B cell (primary cell): ENCODE results near the gene SLC4A2. TPM values are rescaled to one million over a fixed set of nuclear protein-coding genes. Genes with fewer than 3 reads are reported as not detected.

Experiments used
- ATAC-seq: fragments of 200-7000 bp; cut with Tn5 transposase; one replicate; pipeline ENCODE4 v1.10.0; 2021; ENCODE audit warnings: low read depth, mild to moderate bottlenecking, moderate number of reproducible peaks, moderate library complexity
- CTCF ChIA-PET: fragments of 350-600 bp; sonication (Branson Sonifier 250); formaldehyde crosslinking; loops from one replicate; lab custom pipeline; 2021; ENCODE audit warnings: antibody characterized with exemption, inconsistent platforms; lab: Charles Lee
- POLR2A ChIA-PET: fragments of 350-600 bp; sonication (Branson Sonifier 250); formaldehyde crosslinking; loops from one replicate; lab custom pipeline; 2021; ENCODE audit warnings: antibody characterized with exemption; lab: Charles Lee
- DNase-seq: peaks from one replicate; pipeline ENCODE4 v3.0.0; 2013
- H2AFZ ChIP-seq: 2 replicates; pipeline ENCODE4 v1.6.1; 2012; ENCODE audit warnings: mild to moderate bottlenecking, low read depth, low read length; ENCODE audit not compliant: insufficient read depth, poor library complexity, severe bottlenecking
- H3K27ac ChIP-seq, 2 donors: 1 replicate in 1 of 2; 2 replicates in 1 of 2; pipeline ENCODE4 v1.5.1; 2012 to 2013; ENCODE audit warnings: low read length in 2 of 2, mild to moderate bottlenecking in 2 of 2, moderate library complexity in 1 of 2
- H3K27me3 ChIP-seq, 4 experiments: fragments of 200-600 bp in 1 of 4; sonication (generic) in 1 of 4; replicated peaks in 1 of 4; 1 replicate in 2 of 4; 2 replicates in 2 of 4; pipeline versions ENCODE4 v1.6.1 to v1.7.0; 2013 to 2016; ENCODE audit warnings: low read length in 3 of 4, mild to moderate bottlenecking in 2 of 4, mixed read lengths in 1 of 4, moderate library complexity in 1 of 4; ENCODE audit not compliant: insufficient read depth in 4 of 4, control insufficient read depth in 3 of 4; ENCODE audit errors: control extremely low read depth in 1 of 4
- H3K36me3 ChIP-seq, 2 experiments: replicated peaks in 1 of 2; 1 replicate in 1 of 2; 2 replicates in 1 of 2; pipeline versions ENCODE4 v1.6.1 to v1.7.1; 2013; ENCODE audit warnings: low read length in 1 of 2; ENCODE audit not compliant: insufficient read depth in 2 of 2, control insufficient read depth in 1 of 2; ENCODE audit errors: control extremely low read depth in 1 of 2, extremely low read depth in 1 of 2
- H3K4me1 ChIP-seq, 2 donors: fragments of 200-600 bp in 1 of 2; sonication (generic) in 1 of 2; 1 replicate in 1 of 2; 2 replicates in 1 of 2; pipeline versions ENCODE4 v1.5.1 to v1.6.1; 2013 to 2017; ENCODE audit warnings: low read length in 2 of 2; ENCODE audit not compliant: control insufficient read depth in 2 of 2, insufficient read depth in 2 of 2
- H3K4me2 ChIP-seq: replicated peaks from 2 replicates; pipeline ENCODE3; 2012; ENCODE audit warnings: mild to moderate bottlenecking, low read depth, low read length; ENCODE audit not compliant: poor library complexity, severe bottlenecking
- H3K4me3 ChIP-seq, 5 experiments: fragments of 200-600 bp in 1 of 5; sonication (generic) in 1 of 5; 1 replicate in 3 of 5; 2 replicates in 2 of 5; pipeline versions ENCODE4 v1.5.1 to v1.7.0; 2011 to 2016; ENCODE audit warnings: low read length in 4 of 5, mild to moderate bottlenecking in 4 of 5, low read depth in 2 of 5, control low read depth in 1 of 5, moderate library complexity in 1 of 5; ENCODE audit not compliant: insufficient read depth in 1 of 5; ENCODE audit errors: control extremely low read depth in 1 of 5, extremely low read depth in 1 of 5
- H3K79me2 ChIP-seq: fragments of 200-600 bp; sonication (generic); one replicate; pipeline ENCODE4 v1.6.0; 2016; ENCODE audit warnings: low read length; ENCODE audit not compliant: control insufficient read depth, insufficient read depth
- H3K9ac ChIP-seq: fragments of 200-600 bp; sonication (generic); 2 replicates; pipeline ENCODE4 v1.6.1; 2017; ENCODE audit warnings: mild to moderate bottlenecking, low read length, moderate library complexity
- H3K9me3 ChIP-seq, 3 donors: one replicate each; pipeline versions ENCODE4 v1.6.1 to v1.7.1; 2013; ENCODE audit warnings: low read length in 2 of 3; ENCODE audit not compliant: control insufficient read depth in 2 of 3, insufficient read depth in 1 of 3; ENCODE audit errors: control extremely low read depth in 1 of 3
- H4K20me1 ChIP-seq: 2 replicates; pipeline ENCODE4 v1.6.0; 2012; ENCODE audit warnings: mild to moderate bottlenecking, low read length; ENCODE audit not compliant: insufficient read depth, control insufficient read depth, poor library complexity, severe bottlenecking
- H3K27ac Mint-ChIP-seq: one replicate; pipeline ENCODE4 v1.8.0; 2021; ENCODE audit warnings: mixed read lengths
- H3K27me3 Mint-ChIP-seq: one replicate; pipeline ENCODE4 v1.8.0; 2021; ENCODE audit warnings: mixed read lengths
- H3K4me1 Mint-ChIP-seq: one replicate; pipeline ENCODE4 v1.8.0; 2021; ENCODE audit warnings: mixed read lengths
- H3K4me3 Mint-ChIP-seq: one replicate; pipeline ENCODE4 v1.8.0; 2021; ENCODE audit warnings: mixed read lengths
- H3K9me3 Mint-ChIP-seq: one replicate; pipeline ENCODE4 v1.8.0; 2022; ENCODE audit warnings: mixed read lengths; ENCODE audit not compliant: insufficient read depth
- CTCF ChIP-seq: fragments of 200-600 bp; IDR thresholded peaks from one replicate; pipeline ENCODE4 v1.8.0; 2022; ENCODE audit warnings: antibody characterized with exemption, mild to moderate bottlenecking
- EZH2 ChIP-seq: IDR thresholded peaks from 2 replicates; pipeline ENCODE4 v1.6.1; 2012; ENCODE audit warnings: borderline replicate concordance, low read depth, mild to moderate bottlenecking, moderate library complexity, low read length; ENCODE audit not compliant: insufficient read depth, poor library complexity, severe bottlenecking
- WGBS: methylation state at CpG from one replicate; pipeline ENCODE4 v1.1.5; 2013; ENCODE audit warnings: missing lambda C conversion rate; ENCODE audit not compliant: insufficient coverage; 5-methylcytosine and 5-hydroxymethylcytosine counted together
- intact Hi-C: fragments of 100-400 bp; cut with micrococcal nuclease; formaldehyde crosslinking; loops from one replicate; pipeline ENCODE4 v1.10.0; 2022
- polyA minus RNA-seq: library from RNA; depleted of rRNA, polyadenylated mRNA; stranded (reverse); fragments of >200 nt; gene quantifications from 2 replicates; pipeline ENCODE4 v1.2.3, GENCODE V29; 2012
- polyA plus RNA-seq: library from polyadenylated mRNA; depleted of rRNA; stranded (reverse); fragments of >200 nt; gene quantifications from 2 replicates; pipeline ENCODE4 v1.2.3, GENCODE V29; 2012
- total RNA-seq, 2 donors: library from RNA; stranded (reverse); fragments of 120-200 nt in 1 of 2; gene quantifications; 1 replicate in 1 of 2; 2 replicates in 1 of 2; pipeline versions ENCODE4 v1.2.3 to v1.2.4, GENCODE V29; 2013 to 2022

Gene SLC4A2
- total RNA-seq = 106 and 113 TPM in 2 replicates
- total RNA-seq (2013) = 30.7 TPM
- 82.8 and 103 TPM in 2 replicates for polyA plus RNA-seq
- 40.8 and 56.4 TPM in 2 replicates for polyA minus RNA-seq

- CTCF ChIA-PET = interaction anchor here (1.3 to 2.2 kb wide), 2 partner anchors 21 to 51 kb away, joined by 4 to 6 read pairs; partner anchors contain the start of gene FASTK
- peak within 1 kb of the TSS; percentile 79 to 82 for H3K27ac ChIP-seq
- peak; percentile 35 for ATAC-seq
- H3K27me3 ChIP-seq = no peaks in the 10 kb centered on the region
- peaks cover 32% of the 10 kb centered on the region for H4K20me1 ChIP-seq
- peaks cover 37% of the 10 kb centered on the region for H3K79me2 ChIP-seq
- peak within 1 kb of the TSS; percentile 94 for H3K27ac Mint-ChIP-seq
- H3K4me3 Mint-ChIP-seq = peak within 1 kb of the TSS; percentile 96
- peak; percentile 82 for TF ChIP-seq CTCF
- no peak for TF ChIP-seq EZH2
- H3K4me2 ChIP-seq = peak within 1 kb of the TSS; percentile 100
- peak within 1 kb of the TSS; percentile 67 to 90 (median 73) for H3K4me3 ChIP-seq
- POLR2A ChIA-PET = interaction anchor here (0.7 to 1.0 kb wide), 2 partner anchors 24 to 732 kb away, joined by 3 to 7 read pairs; partner anchors contain the start of gene TMUB1
- H3K9me3 Mint-ChIP-seq = no peaks in the 10 kb centered on the region
- H3K9me3 ChIP-seq = no peaks in the 10 kb centered on the region
- intact Hi-C loops = loop anchor here (1.0 to 5.0 kb wide), 4 partner anchors 21 to 1345 kb away; partner anchors contain the start of genes FASTK and REPIN1
- H3K27me3 Mint-ChIP-seq = no peaks in the 10 kb centered on the region
- H3K9ac ChIP-seq = peak within 1 kb of the TSS; percentile 89
- peak within 1 kb of the TSS; percentile 98 for H2AFZ ChIP-seq
- H3K36me3 ChIP-seq = peaks cover 0 to 5% of the 10 kb centered on the region in 2 experiments
- peaks cover 23 to 40% of the 10 kb centered on the region in 2 donors for H3K4me1 ChIP-seq
- H3K4me1 Mint-ChIP-seq = peaks cover 36% of the 10 kb centered on the region
- WGBS = under 1% methylated on average over 72 of the region's 75 CpGs
- peak; percentile 87 for DNase-seq
Measured at GRCh38 chr7:151059367-151060112, at the start of gene SLC4A2. SLC4A2 (plus strand) TSS chr7:151059589; CDS start chr7:151061988, 2,399 bp downstream.

- WGBS = 66% methylated on average over 7 of the region's 7 CpGs
- Histone ChIP-seq H3K79me2 (no peaks in the 10 kb centered on the region), H4K20me1 (no peaks in the 10 kb centered on the region), H3K9ac (no peak overlapping the region), H2AFZ (no peak overlapping the region), H3K27me3 (peaks cover 0 to 12% (median 0%) of the 10 kb centered on the region in 4 experiments), H3K4me2 (no peak overlapping the region), H3K36me3 (no peaks in the 10 kb centered on the region), H3K4me1 (peaks cover 18 to 45% of the 10 kb centered on the region in 2 donors), H3K4me3 (no peak overlapping the region), H3K9me3 (peaks cover 0 to 24% (median 0%) of the 10 kb centered on the region in 3 donors), H3K27ac (no peak overlapping the region)
- ChIA-PET CTCF (interaction anchor here (1.1 to 2.6 kb wide), 3 partner anchors 9 to 112 kb away, joined by 3 to 17 read pairs (median 3); no protein-coding TSS in a partner anchor), POLR2A (no interaction called here)
- no peak for TF ChIP-seq CTCF
- TF ChIP-seq EZH2 = no peak
- Mint-ChIP-seq H3K27me3 (peaks cover 6% of the 10 kb centered on the region), H3K4me3 (no peak overlapping the region), H3K27ac (no peak overlapping the region), H3K9me3 (no peaks in the 10 kb centered on the region), H3K4me1 (peaks cover 32% of the 10 kb centered on the region)
- ATAC-seq = no peak
- intact Hi-C loops = loop anchor here (5.0 kb wide), 2 partner anchors 47 to 77 kb away; partner anchors contain the start of genes AGAP3, CDK5 and SLC4A2
- no peak for DNase-seq
Measured at GRCh38 chr7:151010037-151010306, 49.4 kb upstream of the SLC4A2 start.
